Measurements from ENCODE around the gene NNMT.

- TF ChIP-seq CTCF (conservative IDR thresholded peaks at IDR 0.05; ENCODE audit: low read length) (peak; percentile 59), EZH2phosphoT487 (IDR thresholded peaks at IDR 0.05; ENCODE audit: borderline replicate concordance, low read depth, low read length) (no peak)
Observed at GRCh38 chr11:114317787-114318137, 21.6 kb downstream of the NNMT start.
